GM10266 (cell line): ENCODE data around the gene PLPP4.

ENCODE experiments used
- DNase-seq: peaks from one replicate; pipeline ENCODE4 v3.0.0; 2012; ENCODE audit errors: extremely low spot score
- CTCF ChIP-seq: IDR thresholded peaks from 2 replicates; pipeline ENCODE4 v1.5.1; 2012; ENCODE audit warnings: mild to moderate bottlenecking, low read depth; ENCODE audit not compliant: control insufficient read depth, insufficient read depth; ENCODE audit errors: missing control alignments

Gene PLPP4

GRCh38 chr10:120423431-120424197, 33.4 kb upstream of the PLPP4 start:
- peak; percentile 54 for DNase-seq
- TF ChIP-seq CTCF: peak; percentile 90

DNA sequence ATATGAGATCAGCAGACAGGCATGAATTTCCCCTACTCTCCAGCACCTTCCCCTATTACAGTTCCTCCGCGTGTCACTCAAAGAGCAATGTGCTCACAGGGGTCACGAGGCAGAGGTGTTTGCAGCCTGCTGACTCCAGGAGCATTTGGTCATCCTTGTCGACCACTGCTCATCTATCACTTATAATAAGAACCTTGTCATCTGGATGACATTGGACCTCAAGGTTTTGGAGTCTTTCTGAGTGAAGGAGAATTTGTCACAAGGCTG, 32.9 kb upstream of the PLPP4 start:
- TF ChIP-seq CTCF: no peak
- no peak for DNase-seq

DNA sequence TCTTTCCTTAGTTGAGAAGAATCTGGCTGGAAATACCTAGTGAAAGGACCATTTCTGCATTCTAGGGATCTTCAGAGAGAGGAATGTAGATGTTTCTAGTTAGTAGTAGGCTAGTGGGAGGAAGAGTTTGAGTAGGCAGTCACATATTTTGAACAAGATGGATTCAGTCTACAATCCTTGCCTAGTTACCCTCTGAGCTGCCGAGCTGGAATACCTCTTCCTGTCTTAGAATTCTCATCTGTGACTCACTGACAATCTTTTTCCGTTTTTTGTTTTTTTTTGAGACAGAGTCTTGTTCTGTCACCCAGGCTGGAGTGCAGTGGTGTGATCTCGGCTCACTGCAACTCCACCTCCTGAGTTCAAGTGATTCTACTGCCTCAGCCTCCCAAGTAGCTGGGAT, 30.7 kb upstream of the PLPP4 start:
- DNase-seq: no peak
- no peak for TF ChIP-seq CTCF

GRCh38 chr10:120428754-120429153, 28.3 kb upstream of the PLPP4 start:
- DNase-seq: no peak
- no peak for TF ChIP-seq CTCF

- no peak for DNase-seq
- no peak for TF ChIP-seq CTCF
These were observed 27.6 kb upstream of the PLPP4 start for GRCh38 chr10:120429395-120429794.

- TF ChIP-seq CTCF: no peak
- DNase-seq: no peak
These were observed 25.8 kb upstream of the PLPP4 start for GRCh38 chr10:120431251-120431651.

- no peak for TF ChIP-seq CTCF
- DNase-seq: no peak
These were observed 24.8 kb upstream of the PLPP4 start for GRCh38 chr10:120432209-120432608.
